HG02759 (cell line): ENCODE results near the gene GRK5.
"Not testable (repeated sequence)": the region's sequence is repeated elsewhere in the genome, so short reads cannot be mapped to it uniquely, and the experiment has no call there.

ENCODE experiments used
- ATAC-seq: cut with Tn5 transposase; IDR thresholded peaks from one replicate; pipeline ENCODE4 v1.9.1; 2021; ENCODE audit warnings: mild to moderate bottlenecking, moderate library complexity; ENCODE audit not compliant: unreplicated experiment

Gene GRK5

GRCh38 chr10:119272338-119272734 lies 65.0 kb downstream of the GRK5 start:
- not testable (repeated sequence) for ATAC-seq

- ATAC-seq: no peak
These were observed 65.4 kb downstream of the GRK5 start for GRCh38 chr10:119272736-119273135.

GRCh38 chr10:119273413-119273812 lies 66.0 kb downstream of the GRK5 start:
- no peak for ATAC-seq

GRCh38 chr10:119274519-119275045 lies 67.2 kb downstream of the GRK5 start:
- no peak for ATAC-seq

- ATAC-seq: no peak
These were observed 67.7 kb downstream of the GRK5 start for GRCh38 chr10:119275085-119275484.

GRCh38 chr10:119276194-119276593 lies 68.8 kb downstream of the GRK5 start:
- ATAC-seq: not testable (repeated sequence)

GRCh38 chr10:119278126-119278709 lies 70.8 kb downstream of the GRK5 start:
- ATAC-seq: no peak

GRCh38 chr10:119279441-119279840 lies 72.1 kb downstream of the GRK5 start:
- ATAC-seq: no peak

- ATAC-seq: no peak
These were observed 74.3 kb downstream of the GRK5 start for GRCh38 chr10:119281581-119282071.

GRCh38 chr10:119282446-119282845 lies 75.1 kb downstream of the GRK5 start:
- no peak for ATAC-seq

GRCh38 chr10:119283387-119283786 lies 76.0 kb downstream of the GRK5 start:
- ATAC-seq: no peak

- ATAC-seq: peak; percentile 76
These were observed 76.4 kb downstream of the GRK5 start for GRCh38 chr10:119283818-119284217.

GRCh38 chr10:119284679-119285096 lies 77.3 kb downstream of the GRK5 start:
- no peak for ATAC-seq

- ATAC-seq: no peak
These were observed 78.3 kb downstream of the GRK5 start for GRCh38 chr10:119285495-119286267.

GRCh38 chr10:119286516-119286915 lies 79.1 kb downstream of the GRK5 start:
- no peak for ATAC-seq

GRCh38 chr10:119286983-119287633 lies 79.7 kb downstream of the GRK5 start:
- ATAC-seq: no peak

- no peak for ATAC-seq
These were observed 81.2 kb downstream of the GRK5 start for GRCh38 chr10:119288574-119289001.

GRCh38 chr10:119289227-119289920 lies 82.0 kb downstream of the GRK5 start:
- ATAC-seq: no peak

GRCh38 chr10:119290301-119291048 lies 83.1 kb downstream of the GRK5 start:
- no peak for ATAC-seq

- no peak for ATAC-seq
These were observed 84.0 kb downstream of the GRK5 start for GRCh38 chr10:119291223-119291900.
